H9 (cell line): ENCODE data around the gene ACTR8. TPM values are rescaled to one million over a fixed set of nuclear protein-coding genes. Genes with fewer than 3 reads are reported as not detected.

Experiments used
- DNase-seq: peaks from one replicate; pipeline ENCODE4 v3.0.0-alpha.2; 2017
- H2AFZ ChIP-seq: one replicate; pipeline ENCODE4 v1.6.1; 2013; ENCODE audit warnings: mild to moderate bottlenecking, low read length, control low read depth, moderate library complexity
- H2AK5ac ChIP-seq: 2 replicates; pipeline ENCODE4 v1.6.1; 2013; ENCODE audit warnings: low read length, control low read depth, mixed read lengths; ENCODE audit not compliant: insufficient read length
- H2BK120ac ChIP-seq: one replicate; pipeline ENCODE4 v1.6.1; 2013; ENCODE audit warnings: low read depth, mild to moderate bottlenecking, low read length, control low read depth, inconsistent platforms; ENCODE audit not compliant: poor library complexity, severe bottlenecking
- H2BK12ac ChIP-seq: 2 replicates; pipeline ENCODE4 v1.6.1; 2013; ENCODE audit warnings: low read length, control low read depth, mixed read lengths, low read depth; ENCODE audit not compliant: insufficient read length
- H2BK15ac ChIP-seq: 2 replicates; pipeline ENCODE4 v1.6.1; 2013; ENCODE audit warnings: low read depth, low read length, control low read depth
- H2BK20ac ChIP-seq: one replicate; pipeline ENCODE4 v1.6.1; 2013; ENCODE audit warnings: low read depth, mild to moderate bottlenecking, low read length, control low read depth, inconsistent platforms; ENCODE audit not compliant: poor library complexity, severe bottlenecking
- H2BK5ac ChIP-seq: 2 replicates; pipeline ENCODE4 v1.6.1; 2013; ENCODE audit warnings: low read length, control low read depth, mixed read lengths; ENCODE audit not compliant: insufficient read length
- H3K14ac ChIP-seq: 2 replicates; pipeline ENCODE4 v1.6.1; 2013; ENCODE audit warnings: low read length, control low read depth; ENCODE audit not compliant: insufficient read depth
- H3K18ac ChIP-seq: 2 replicates; pipeline ENCODE4 v1.6.1; 2013; ENCODE audit warnings: low read depth, mild to moderate bottlenecking, mixed read lengths, low read length, control low read depth; ENCODE audit not compliant: insufficient read length
- H3K23ac ChIP-seq: 2 replicates; pipeline ENCODE4 v1.6.1; 2013; ENCODE audit warnings: low read length, control low read depth, mixed read lengths, low read depth; ENCODE audit not compliant: insufficient read length
- H3K23me2 ChIP-seq: 2 replicates; pipeline ENCODE4 v1.6.1; 2013; ENCODE audit warnings: low read depth, mild to moderate bottlenecking, mixed read lengths, low read length, control low read depth; ENCODE audit not compliant: insufficient read length, poor library complexity, severe bottlenecking
- H3K27ac ChIP-seq: 2 replicates; pipeline ENCODE4 v1.5.1; 2013; ENCODE audit warnings: low read length, control low read depth, mixed read lengths, low read depth; ENCODE audit not compliant: insufficient read length
- H3K27me3 ChIP-seq: 2 replicates; pipeline ENCODE4 v1.6.1; 2013; ENCODE audit warnings: low read length, control low read depth, inconsistent platforms; ENCODE audit not compliant: insufficient read depth
- H3K4ac ChIP-seq: 2 replicates; pipeline ENCODE4 v1.6.1; 2013; ENCODE audit warnings: low read depth, mild to moderate bottlenecking, control low read depth, inconsistent platforms, low read length, moderate library complexity
- H3K4me1 ChIP-seq: 2 replicates; pipeline ENCODE4 v1.6.1; 2013; ENCODE audit warnings: low read length, control low read depth, inconsistent platforms; ENCODE audit not compliant: insufficient read depth
- H3K4me2 ChIP-seq: 2 replicates; pipeline ENCODE4 v1.6.1; 2013; ENCODE audit warnings: low read length, control low read depth, mixed read lengths; ENCODE audit not compliant: insufficient read length, insufficient read depth
- H3K56ac ChIP-seq: 2 replicates; pipeline ENCODE4 v1.6.1; 2013; ENCODE audit warnings: low read depth, mild to moderate bottlenecking, mixed read lengths, low read length, control low read depth; ENCODE audit not compliant: insufficient read length
- H3K79me1 ChIP-seq: 2 replicates; pipeline ENCODE4 v1.6.1; 2013; ENCODE audit warnings: low read depth, mild to moderate bottlenecking, moderate library complexity, low read length, control low read depth, inconsistent platforms; ENCODE audit not compliant: insufficient read depth, poor library complexity, severe bottlenecking
- H3K79me2 ChIP-seq: 2 replicates; pipeline ENCODE4 v1.6.1; 2013; ENCODE audit warnings: low read length, control low read depth, inconsistent platforms; ENCODE audit not compliant: insufficient read depth
- H3K9ac ChIP-seq: 2 replicates; pipeline ENCODE4 v1.6.1; 2013; ENCODE audit warnings: low read length, control low read depth, mixed read lengths; ENCODE audit not compliant: insufficient read length; ENCODE audit errors: extremely low read depth
- H3K9me3 ChIP-seq: one replicate; pipeline ENCODE4 v1.6.1; 2013; ENCODE audit warnings: low read depth, low read length, inconsistent platforms; ENCODE audit not compliant: control insufficient read depth
- H3T11ph ChIP-seq: one replicate; pipeline ENCODE4 v1.6.1; 2013; ENCODE audit warnings: mild to moderate bottlenecking, low read length, control low read depth, inconsistent platforms
- H4K20me1 ChIP-seq: one replicate; pipeline ENCODE4 v1.6.1; 2013; ENCODE audit not compliant: control insufficient read depth, insufficient read length, insufficient read depth
- H4K5ac ChIP-seq: 2 replicates; pipeline ENCODE4 v1.6.1; 2013; ENCODE audit warnings: low read depth, mild to moderate bottlenecking, mixed read lengths, low read length, control low read depth; ENCODE audit not compliant: insufficient read length
- H4K8ac ChIP-seq: replicated peaks from 2 replicates; pipeline ENCODE4 v1.6.1; 2013; ENCODE audit warnings: low read length, control low read depth, mixed read lengths, low read depth; ENCODE audit not compliant: insufficient read length
- H4K91ac ChIP-seq: 2 replicates; pipeline ENCODE4 v1.6.1; 2013; ENCODE audit warnings: low read depth, mild to moderate bottlenecking, moderate library complexity, mixed read lengths, low read length, control low read depth; ENCODE audit not compliant: insufficient read length
- H3K27ac Mint-ChIP-seq, 3 experiments: 2 replicates in 2 of 3; 3 replicates in 1 of 3; pipeline ENCODE4 v1.8.0; 2020 to 2021; ENCODE audit warnings: mixed read lengths in 3 of 3, mild to moderate bottlenecking in 1 of 3, moderate library complexity in 1 of 3
- H3K27me3 Mint-ChIP-seq: 2 replicates; pipeline ENCODE4 v1.8.0; 2021; ENCODE audit warnings: low read depth, mild to moderate bottlenecking, moderate library complexity, mixed read lengths
- H3K36me3 Mint-ChIP-seq, 3 experiments: 2 replicates in 2 of 3; 3 replicates in 1 of 3; pipeline ENCODE4 v1.8.0; 2020 to 2021; ENCODE audit warnings: low read depth in 3 of 3, mixed read lengths in 3 of 3; ENCODE audit not compliant: insufficient read depth in 1 of 3
- H3K4me1 Mint-ChIP-seq, 2 experiments: 2 replicates each; pipeline ENCODE4 v1.8.0; 2020; ENCODE audit warnings: mixed read lengths in 2 of 2
- H3K4me3 Mint-ChIP-seq, 2 experiments: 2 replicates in 1 of 2; 3 replicates in 1 of 2; pipeline ENCODE4 v1.8.0; 2020 to 2021; ENCODE audit warnings: mild to moderate bottlenecking in 2 of 2, mixed read lengths in 2 of 2, moderate library complexity in 1 of 2
- H3K9me3 Mint-ChIP-seq, 2 experiments: 2 replicates in 1 of 2; 3 replicates in 1 of 2; pipeline ENCODE4 v1.8.0; 2020; ENCODE audit warnings: mild to moderate bottlenecking in 2 of 2, mixed read lengths in 2 of 2, moderate library complexity in 1 of 2
- WGBS: extraction: QIAGEN DNeasy Blood & Tissue Kit; methylation state at CpG from one replicate; pipeline ENCODE4 v1.1.7; 2013; ENCODE audit warnings: missing lambda C conversion rate, low lambda C conversion rate, mixed read lengths; ENCODE audit not compliant: insufficient read length; ENCODE audit errors: extremely low coverage; 5-methylcytosine and 5-hydroxymethylcytosine counted together
- total RNA-seq: library from RNA; stranded (reverse); gene quantifications from 2 replicates; pipeline ENCODE4 v1.2.1, GENCODE V29; 2021
- TF ChIP-seq, protein P1 (sequence below): fragments of 200-600 bp; sonication (generic); conservative IDR thresholded peaks from 3 replicates; pipeline ENCODE4 v1.8.0; 2021; ENCODE audit warnings: antibody characterized with exemption, mild to moderate bottlenecking

Gene ACTR8
- total RNA-seq, 1 experiment from 2014 or later: 39.2 TPM

DNA sequence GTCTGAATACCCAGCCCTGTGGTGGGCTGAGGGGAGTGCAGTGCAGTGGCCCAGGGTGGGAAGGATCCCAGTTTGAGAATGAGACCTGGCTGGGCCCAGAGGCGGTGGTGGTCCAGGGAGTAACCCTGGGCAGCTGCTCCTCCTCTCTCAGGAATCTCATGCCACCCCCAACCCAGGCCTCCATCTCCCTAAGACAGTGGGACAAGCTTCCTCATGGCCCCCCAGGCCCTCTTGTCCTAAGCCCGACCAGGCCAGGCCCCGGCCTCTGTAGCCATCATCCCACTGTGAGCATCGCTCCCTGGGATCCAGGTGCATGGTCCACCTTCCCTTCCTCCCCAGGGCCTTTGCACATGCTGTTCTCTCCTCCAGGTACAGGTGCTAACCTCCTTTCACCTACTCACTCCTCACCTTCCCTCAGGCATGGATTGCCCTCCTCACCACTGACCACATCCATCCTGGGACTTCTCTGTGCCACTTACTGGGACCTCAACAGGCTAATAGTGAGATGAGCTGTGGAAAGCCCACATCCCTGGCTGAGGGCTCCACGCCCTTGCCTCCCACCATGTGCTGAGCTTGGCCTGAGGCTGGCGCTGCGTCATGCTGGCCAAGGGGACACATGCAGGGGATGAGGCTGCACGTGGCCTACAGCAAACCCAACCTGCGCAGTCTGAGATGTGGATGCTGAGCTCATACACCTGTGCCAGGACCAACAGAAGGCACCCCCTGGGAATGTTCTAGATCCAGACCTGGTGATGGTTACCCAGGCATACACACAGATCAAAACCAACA lies 45.7 kb downstream of the ACTR8 start:
- Histone ChIP-seq H3K23me2 (no peaks in the 10 kb centered on the region), H3K27me3 (no peaks in the 10 kb centered on the region), H3K79me1 (no peaks in the 10 kb centered on the region), H3K9ac (no peak overlapping the region), H3K4ac (no peak overlapping the region), H3K56ac (no peak overlapping the region), H2BK120ac (no peak overlapping the region), H3K9me3 (no peaks in the 10 kb centered on the region), H4K8ac (no peak overlapping the region), H3T11ph (no peak overlapping the region), H2BK15ac (no peak overlapping the region), H2AFZ (no peak overlapping the region), H2AK5ac (no peak overlapping the region), H3K27ac (no peak overlapping the region), H2BK5ac (no peak overlapping the region), H4K91ac (no peak overlapping the region), H4K20me1 (no peaks in the 10 kb centered on the region), H2BK20ac (no peak overlapping the region), H3K23ac (no peak overlapping the region), H3K4me2 (no peak overlapping the region), H3K4me1 (no peaks in the 10 kb centered on the region), H2BK12ac (no peak overlapping the region), H3K79me2 (no peaks in the 10 kb centered on the region), H4K5ac (no peak overlapping the region), H3K18ac (no peak overlapping the region), H3K14ac (no peak overlapping the region)
- TF ChIP-seq, protein P1, sequence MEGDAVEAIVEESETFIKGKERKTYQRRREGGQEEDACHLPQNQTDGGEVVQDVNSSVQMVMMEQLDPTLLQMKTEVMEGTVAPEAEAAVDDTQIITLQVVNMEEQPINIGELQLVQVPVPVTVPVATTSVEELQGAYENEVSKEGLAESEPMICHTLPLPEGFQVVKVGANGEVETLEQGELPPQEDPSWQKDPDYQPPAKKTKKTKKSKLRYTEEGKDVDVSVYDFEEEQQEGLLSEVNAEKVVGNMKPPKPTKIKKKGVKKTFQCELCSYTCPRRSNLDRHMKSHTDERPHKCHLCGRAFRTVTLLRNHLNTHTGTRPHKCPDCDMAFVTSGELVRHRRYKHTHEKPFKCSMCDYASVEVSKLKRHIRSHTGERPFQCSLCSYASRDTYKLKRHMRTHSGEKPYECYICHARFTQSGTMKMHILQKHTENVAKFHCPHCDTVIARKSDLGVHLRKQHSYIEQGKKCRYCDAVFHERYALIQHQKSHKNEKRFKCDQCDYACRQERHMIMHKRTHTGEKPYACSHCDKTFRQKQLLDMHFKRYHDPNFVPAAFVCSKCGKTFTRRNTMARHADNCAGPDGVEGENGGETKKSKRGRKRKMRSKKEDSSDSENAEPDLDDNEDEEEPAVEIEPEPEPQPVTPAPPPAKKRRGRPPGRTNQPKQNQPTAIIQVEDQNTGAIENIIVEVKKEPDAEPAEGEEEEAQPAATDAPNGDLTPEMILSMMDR: no peak
- Mint-ChIP-seq H3K27me3 (no peaks in the 10 kb centered on the region), H3K4me1 (peaks cover 0 to 2% of the 10 kb centered on the region in 2 experiments; a peak in 1 of 4 replicates), H3K36me3 (peaks cover 1 to 23% (median 9%) of the 10 kb centered on the region in 3 experiments; a peak in 6 of 7 replicates), H3K9me3 (no peaks in the 10 kb centered on the region), H3K4me3 (no peak overlapping the region), H3K27ac (peak overlapping the region in 1 of 3 experiments; percentile 34; a peak in 1 of 7 replicates)
- no CpG with 5 or more reads among the region's 9 CpGs for WGBS
- DNase-seq: no peak
